Hindlimb muscle (tissue), 1 donor: ENCODE data around the gene CTAGE4. TPM values are rescaled to one million over a fixed set of nuclear protein-coding genes. Genes with fewer than 3 reads are reported as not detected.
"Not testable (repeated sequence)": the region's sequence is repeated elsewhere in the genome, so short reads cannot be mapped to it uniquely, and the experiment has no call there.

Experiments used
- DNase-seq: peaks from one replicate; pipeline ENCODE4 v3.0.0-alpha.2; 2013
- polyA plus RNA-seq: library from polyadenylated mRNA; unstranded; fragments of 120-200 nt; gene quantifications from one replicate; pipeline ENCODE4 v1.2.1, GENCODE V29; 2013; ENCODE audit not compliant: insufficient read length

CTAGE4 gene
- polyA plus RNA-seq, 1 donor, result not detected

- DNase-seq, result not testable (repeated sequence)
These were observed 33.9 kb downstream of the CTAGE4 start for GRCh38 chr7:144217200-144217599.

GRCh38 chr7:144218581-144218980, 35.3 kb downstream of the CTAGE4 start:
- not testable (repeated sequence) for DNase-seq

DNA sequence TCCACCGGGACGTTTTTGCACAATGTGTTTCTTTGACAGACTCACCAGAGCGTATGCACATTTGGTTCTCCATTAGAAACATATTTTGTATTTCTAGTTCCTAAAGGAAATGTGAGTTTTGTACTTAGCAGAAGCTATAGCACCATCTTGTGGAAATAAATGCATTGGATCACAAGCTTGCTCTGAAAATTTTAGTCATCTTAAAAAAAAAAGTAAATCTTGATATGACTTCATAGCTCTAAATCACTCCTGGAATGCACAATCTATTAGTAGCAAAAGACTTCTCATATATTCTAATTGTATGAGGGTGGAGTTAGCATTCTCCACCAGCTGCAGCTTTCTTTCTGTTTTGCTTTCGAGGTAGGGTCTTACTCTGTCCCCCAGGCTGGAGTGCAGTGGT, 35.9 kb downstream of the CTAGE4 start:
- DNase-seq, result not testable (repeated sequence)

DNA sequence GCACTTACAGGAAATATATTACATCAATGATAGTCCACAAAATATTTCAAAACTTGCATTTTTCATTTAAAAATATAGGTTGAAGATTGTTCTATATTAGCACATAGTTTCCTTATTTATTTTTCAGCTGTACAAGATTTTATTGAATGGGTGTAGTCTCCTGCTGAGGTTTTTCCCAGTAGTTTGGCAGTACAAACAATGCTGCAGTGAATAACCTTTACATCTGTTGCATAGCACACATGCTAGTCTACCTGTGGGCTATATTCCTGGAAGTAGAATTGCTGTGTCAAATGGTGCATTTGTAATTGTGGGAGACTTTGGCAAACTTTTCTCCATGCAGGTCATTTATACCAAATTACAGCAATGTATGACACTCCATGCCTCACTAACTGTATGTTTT, 37.3 kb downstream of the CTAGE4 start:
- not testable (repeated sequence) for DNase-seq

GRCh38 chr7:144223675-144224074, 40.4 kb downstream of the CTAGE4 start:
- not testable (repeated sequence) for DNase-seq

- not testable (repeated sequence) for DNase-seq
These were observed 43.6 kb downstream of the CTAGE4 start for GRCh38 chr7:144226866-144227265.

GRCh38 chr7:144228810-144229209, 45.5 kb downstream of the CTAGE4 start:
- DNase-seq, result not testable (repeated sequence)

DNA sequence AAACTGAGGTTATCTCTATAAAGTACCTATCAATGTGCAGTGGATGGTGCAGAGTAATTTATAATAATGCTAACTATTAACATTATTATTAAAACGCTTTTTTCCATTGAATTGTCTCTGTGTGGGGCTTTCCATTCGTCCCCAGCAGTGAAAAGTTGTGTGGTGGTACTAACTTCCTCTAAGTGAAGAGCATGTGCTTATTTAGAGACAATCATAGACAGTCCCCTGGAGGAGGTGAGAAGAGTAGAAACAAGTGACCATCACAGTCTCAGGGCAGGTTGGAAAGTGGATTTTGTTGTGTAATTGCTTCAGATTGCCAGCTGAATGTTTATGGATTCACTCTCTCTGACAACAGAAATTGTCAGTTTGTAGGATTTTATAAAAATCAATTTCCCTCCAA, 47.8 kb downstream of the CTAGE4 start:
- not testable (repeated sequence) for DNase-seq

- not testable (repeated sequence) for DNase-seq
These were observed 49.8 kb downstream of the CTAGE4 start for GRCh38 chr7:144233039-144233438.

Other genes with a start within 250 kb of the CTAGE4 start
- gene OR2F2, start 248.2 kb upstream of the CTAGE4 start, polyA plus RNA-seq, result not detected
- not detected for gene OR2F1, start 228.6 kb upstream of the CTAGE4 start, polyA plus RNA-seq
- gene OR6B1, start 183.1 kb upstream of the CTAGE4 start, polyA plus RNA-seq, result not detected
- gene OR2A5, start 134.5 kb upstream of the CTAGE4 start, polyA plus RNA-seq, result not detected
- not detected for gene OR2A25, start 113.7 kb upstream of the CTAGE4 start, polyA plus RNA-seq
- gene OR2A12, start 97.2 kb upstream of the CTAGE4 start, polyA plus RNA-seq, result not detected
- not detected for gene OR2A2, start 73.9 kb upstream of the CTAGE4 start, polyA plus RNA-seq
- not detected for gene OR2A14, start 60.3 kb upstream of the CTAGE4 start, polyA plus RNA-seq
- gene ARHGEF35, start 12.4 kb downstream of the CTAGE4 start, polyA plus RNA-seq, result 1.3 TPM
- gene OR2A42, start 56.1 kb downstream of the CTAGE4 start, polyA plus RNA-seq, result 0.53 TPM
- gene OR2A7, start 81.3 kb downstream of the CTAGE4 start, polyA plus RNA-seq, result 1.1 TPM
- 1.4 TPM for gene CTAGE8, start 85.8 kb downstream of the CTAGE4 start, polyA plus RNA-seq
- gene OR2A1, start 129.0 kb downstream of the CTAGE4 start, polyA plus RNA-seq, result 0.19 TPM
- gene ARHGEF5, start 171.9 kb downstream of the CTAGE4 start, polyA plus RNA-seq, result 2.7 TPM
- gene NOBOX, start 220.2 kb downstream of the CTAGE4 start, polyA plus RNA-seq, result not detected